ENCODE data around the gene IL22.

Gene IL22, protein sequence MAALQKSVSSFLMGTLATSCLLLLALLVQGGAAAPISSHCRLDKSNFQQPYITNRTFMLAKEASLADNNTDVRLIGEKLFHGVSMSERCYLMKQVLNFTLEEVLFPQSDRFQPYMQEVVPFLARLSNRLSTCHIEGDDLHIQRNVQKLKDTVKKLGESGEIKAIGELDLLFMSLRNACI

DNA sequence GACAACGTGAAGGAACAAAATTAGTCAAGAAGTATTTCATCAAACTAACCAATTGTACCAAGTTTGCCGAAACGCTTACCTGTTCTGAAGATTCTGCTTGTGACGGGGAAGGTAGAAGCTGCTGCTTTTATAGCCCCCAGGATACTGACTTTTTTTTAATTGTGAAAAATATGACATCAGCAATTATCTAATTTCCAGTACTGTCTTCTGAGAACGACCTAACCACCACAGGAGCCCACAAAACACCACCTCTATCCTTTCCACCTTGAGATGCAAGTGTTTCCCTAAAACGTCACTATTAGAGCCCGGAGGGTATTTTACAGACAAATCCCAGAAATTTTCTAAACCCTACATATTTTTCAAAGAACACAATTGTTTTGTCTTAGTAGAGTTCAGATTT, at the start of gene IL22:
IL22 (minus strand) TSS at position 101 of the 400 bp plus-strand sequence. CDS start 156 bp downstream, outside the sequence.
- no peak for DNase-seq (ENCODE audit: low spot score)

DNA sequence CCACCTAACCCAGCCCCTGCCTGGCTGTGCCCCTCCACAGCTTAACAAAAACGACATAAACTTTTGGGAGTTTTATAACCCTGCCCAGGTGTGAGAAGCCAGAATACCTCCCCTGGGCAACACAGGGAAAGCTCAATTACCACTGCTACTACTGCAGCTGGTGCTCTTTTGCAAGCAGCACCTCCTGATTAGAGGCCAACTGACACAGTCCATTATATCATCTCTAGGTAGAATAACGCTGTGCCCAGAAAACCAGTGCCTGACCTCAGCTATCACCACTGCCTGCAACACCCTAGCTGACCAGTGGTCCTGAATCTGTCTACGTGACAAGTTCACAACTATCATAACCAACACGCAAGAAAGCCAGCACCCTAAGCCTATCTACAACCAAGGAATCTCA, 44.5 kb upstream of the IL22 start:
- DNase-seq (ENCODE audit: low spot score), result no peak

DNA sequence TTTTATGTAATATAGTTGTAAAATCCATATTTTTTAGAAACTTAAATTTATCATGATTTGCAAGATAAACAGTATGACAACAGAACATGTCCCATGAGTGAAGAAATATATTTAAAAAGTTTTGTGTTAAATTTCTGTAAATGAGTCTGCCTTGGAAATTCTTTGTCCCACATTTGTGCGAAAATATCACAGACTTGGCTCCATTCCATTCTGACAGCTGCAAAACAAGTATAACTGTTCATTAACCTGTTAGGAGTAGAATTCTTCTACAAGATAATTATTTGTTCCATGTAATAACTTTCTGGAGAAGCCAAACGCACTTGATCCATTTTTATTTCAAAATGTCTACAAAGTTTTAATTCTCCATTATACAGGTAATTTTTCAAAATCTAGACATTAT, 40.8 kb upstream of the IL22 start:
- no peak for DNase-seq (ENCODE audit: low spot score)

DNA sequence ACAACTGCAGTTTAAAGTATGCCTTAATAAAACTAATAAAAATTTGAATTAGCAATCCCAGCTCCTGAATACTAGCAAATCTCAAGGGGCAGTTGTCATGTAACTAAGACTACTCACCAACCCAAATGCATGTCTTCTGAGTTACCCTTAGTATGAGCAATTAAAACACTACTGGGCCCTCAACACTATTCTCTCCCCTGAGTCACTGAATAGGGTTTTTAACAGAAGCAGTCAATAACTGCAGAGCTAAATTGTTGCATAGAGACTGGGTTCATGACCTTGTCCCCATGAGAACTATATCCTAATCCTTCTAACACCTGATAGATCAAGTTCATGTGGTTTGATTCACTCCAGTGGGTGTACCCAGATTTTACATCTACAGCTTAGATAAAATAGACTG, 39.9 kb upstream of the IL22 start:
- DNase-seq (ENCODE audit: low spot score), result no peak

DNA sequence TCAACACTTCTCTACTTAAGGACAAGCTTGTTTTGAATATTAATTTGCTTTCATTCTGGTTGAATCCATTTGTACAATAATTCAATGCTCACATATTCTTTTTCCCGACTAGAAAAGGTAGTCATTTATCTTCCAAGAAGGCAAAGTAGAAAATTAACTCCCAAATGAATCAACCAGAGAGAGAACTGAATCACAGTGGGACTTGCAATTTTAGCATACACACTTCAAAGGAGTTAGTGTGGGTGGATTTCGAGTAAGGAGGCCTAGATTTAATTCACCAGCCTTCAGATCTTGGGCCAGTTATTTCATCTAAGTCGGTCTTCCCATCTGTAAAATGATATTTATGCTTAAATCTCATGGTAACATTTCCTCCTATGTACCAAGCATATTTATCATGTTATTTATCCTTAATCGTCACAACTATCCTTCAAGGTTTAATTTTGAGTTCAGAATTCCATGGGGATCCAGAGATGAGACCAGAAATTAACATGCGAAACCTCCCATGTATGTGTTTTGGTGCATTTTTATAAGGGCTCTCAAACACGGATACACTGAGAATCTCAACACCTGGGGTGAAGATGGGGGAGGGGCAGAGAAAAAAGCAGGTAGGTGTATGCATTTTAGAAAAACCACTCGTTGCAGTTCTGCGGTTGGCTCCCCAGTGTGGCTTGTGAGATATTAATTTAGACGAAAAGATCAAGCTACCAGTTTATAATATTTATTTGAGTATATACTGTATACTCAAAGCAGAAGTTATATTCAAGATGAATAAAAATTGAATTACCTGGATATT, 38.9 kb upstream of the IL22 start:
- DNase-seq (ENCODE audit: low spot score), result no peak

DNA sequence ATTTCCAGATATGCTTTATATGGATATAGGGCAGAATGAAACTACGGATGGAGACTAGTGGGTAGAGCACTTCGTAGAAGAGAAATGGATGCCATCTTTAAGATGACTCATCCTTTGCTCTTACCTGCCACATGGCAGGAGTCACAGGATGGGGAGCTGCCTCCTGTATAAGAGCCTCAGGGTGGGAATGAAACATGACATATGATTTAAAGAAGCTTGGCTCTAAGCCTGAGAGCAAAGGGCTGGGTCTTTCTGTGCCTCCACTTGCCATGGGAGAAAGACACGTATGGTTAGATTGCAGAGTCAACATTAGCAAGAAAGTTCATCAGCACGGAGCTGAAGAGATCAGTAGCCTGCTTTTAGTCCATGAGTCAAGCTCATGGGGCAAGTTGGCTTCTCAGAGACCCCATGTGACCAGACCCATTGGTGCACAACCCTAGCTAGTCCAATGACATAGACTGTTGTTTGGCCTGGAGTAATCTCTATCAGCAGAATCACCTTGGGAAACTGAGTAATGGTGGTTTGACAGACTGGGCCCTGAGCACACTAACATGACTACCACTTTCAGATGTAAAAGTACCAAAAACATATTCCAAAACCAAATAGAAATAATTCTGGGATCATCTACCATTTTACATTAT, 38.1 kb upstream of the IL22 start:
- DNase-seq (ENCODE audit: low spot score), result no peak

DNA sequence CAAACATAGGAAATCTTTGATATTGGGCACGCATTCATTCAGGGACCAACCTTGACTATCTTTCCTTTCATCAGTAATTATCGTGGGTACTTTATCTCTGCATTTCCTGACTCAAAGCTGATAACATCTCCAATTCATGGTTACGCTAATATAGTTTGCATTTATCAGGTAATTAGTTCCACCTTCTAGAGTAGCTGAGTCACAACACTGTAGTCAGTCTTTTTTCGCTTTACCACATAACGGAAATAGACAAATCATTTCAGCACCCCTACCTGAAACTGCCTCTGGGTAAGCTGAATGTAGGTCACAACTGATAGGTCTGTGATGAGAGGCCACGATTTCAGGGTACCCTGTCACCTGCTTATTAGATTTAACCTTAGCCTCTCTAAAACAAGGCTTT, 36.7 kb upstream of the IL22 start:
- no peak for DNase-seq (ENCODE audit: low spot score)

DNA sequence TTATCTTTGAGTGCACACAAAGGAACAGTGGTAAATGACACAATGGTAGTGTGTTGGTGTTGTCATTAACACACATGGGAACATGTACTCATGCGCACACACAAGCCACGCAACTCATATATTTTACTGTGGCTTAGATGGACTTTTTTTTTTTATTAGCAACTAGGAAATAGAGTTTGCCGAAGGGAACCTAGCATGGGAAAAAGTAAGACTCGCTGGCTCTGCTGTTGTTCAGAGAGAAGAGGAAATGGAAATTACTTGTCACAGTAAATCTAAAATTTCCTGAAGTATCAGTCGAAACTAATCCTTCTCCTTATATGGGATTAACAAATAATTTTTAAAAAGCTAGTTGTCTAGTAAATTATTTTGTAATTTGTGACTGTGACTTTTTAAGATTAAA, 33.7 kb upstream of the IL22 start:
- no peak for DNase-seq (ENCODE audit: low spot score)

DNA sequence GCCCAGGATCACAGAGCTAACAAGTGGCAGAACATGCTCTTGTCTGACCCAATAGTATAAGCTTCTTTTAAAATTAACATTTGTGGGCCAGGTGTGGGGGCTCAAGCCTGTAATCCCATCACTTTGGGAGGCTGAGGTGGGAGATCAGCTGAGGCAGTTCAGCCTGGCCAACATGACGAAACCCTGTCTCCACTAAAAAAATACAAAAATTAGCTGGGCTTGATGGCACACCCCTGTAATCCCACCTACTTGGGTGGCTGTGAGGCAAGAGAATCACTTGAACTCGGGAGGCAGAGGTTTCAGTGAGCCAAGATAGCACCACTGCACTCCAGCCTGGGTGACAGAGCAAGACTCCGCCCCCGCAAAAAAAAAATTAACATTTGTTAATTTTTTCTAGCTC, 33.0 kb upstream of the IL22 start:
- no peak for DNase-seq (ENCODE audit: low spot score)

DNA sequence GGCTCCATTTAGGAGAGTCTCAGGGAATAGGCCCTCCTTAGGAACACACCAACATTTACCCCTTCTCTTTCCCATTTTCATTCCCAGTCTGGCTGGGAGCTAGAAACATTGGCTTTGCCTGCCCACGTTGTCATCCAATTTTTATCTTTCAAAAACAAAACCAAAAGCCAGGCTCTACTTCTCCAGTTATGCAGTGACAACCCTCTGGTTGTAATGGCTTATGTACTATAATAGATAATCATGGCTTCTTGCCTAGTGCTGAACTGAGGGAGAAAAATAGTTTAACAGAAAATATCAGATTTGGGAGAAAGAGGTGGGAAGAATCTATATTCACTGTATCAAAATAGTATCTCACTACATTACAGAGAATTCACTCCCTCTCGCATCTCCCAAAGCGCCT, 32.1 kb upstream of the IL22 start:
- no peak for DNase-seq (ENCODE audit: low spot score)

DNA sequence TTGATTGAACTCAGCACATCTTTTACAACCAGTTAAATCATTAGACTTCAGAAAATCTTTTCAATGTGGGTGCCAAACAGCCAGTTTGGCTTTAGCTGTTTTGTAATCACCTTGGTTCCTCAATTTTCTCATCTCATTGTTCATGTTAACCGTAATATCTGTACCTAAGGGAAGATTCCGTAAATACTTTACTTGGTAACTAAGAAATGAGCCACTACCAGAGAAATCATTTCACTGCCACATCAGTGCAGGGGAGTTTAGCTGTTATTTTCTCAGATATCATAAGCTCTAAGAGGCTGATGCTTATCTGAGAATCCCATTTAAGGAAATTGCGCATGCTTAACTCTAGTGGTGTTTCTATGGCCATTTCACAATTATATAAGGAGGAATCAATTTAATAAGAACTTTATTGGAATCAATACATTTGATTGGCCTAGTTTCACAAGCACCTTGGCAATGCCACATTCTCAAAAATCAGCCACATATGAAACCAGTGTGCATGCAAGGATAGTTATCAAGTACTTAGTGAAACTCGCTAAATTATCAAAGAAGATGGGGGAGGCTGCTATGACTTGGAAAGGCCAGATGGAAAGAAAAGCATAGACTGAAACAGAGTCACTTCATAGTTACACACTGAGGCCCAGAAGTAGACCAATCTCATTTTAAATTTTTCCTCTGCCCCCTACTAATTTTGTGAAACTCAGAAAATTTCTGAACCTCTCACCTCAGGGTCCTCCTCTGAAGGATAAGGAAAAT, 28.1 kb upstream of the IL22 start:
- no peak for DNase-seq (ENCODE audit: low spot score)

DNA sequence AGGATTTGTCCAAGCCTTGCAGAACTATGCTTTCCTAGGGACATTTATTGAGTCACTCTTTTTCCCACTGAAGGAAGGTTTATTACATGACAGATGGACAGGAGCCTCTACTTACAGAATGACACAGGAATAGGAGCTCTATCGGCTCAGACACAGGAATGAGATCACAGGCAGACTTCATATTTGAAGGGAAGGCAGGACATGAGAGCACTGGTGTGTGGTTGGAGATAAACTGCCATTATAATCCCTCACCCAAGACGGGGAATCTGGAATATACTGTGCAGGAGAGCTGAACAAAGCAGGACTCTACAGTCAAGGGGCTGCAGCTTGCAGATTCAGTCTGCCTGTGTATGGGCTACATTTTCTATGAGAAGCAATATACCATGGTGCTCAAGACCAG, 26.8 kb upstream of the IL22 start:
- DNase-seq (ENCODE audit: low spot score), result no peak

DNA sequence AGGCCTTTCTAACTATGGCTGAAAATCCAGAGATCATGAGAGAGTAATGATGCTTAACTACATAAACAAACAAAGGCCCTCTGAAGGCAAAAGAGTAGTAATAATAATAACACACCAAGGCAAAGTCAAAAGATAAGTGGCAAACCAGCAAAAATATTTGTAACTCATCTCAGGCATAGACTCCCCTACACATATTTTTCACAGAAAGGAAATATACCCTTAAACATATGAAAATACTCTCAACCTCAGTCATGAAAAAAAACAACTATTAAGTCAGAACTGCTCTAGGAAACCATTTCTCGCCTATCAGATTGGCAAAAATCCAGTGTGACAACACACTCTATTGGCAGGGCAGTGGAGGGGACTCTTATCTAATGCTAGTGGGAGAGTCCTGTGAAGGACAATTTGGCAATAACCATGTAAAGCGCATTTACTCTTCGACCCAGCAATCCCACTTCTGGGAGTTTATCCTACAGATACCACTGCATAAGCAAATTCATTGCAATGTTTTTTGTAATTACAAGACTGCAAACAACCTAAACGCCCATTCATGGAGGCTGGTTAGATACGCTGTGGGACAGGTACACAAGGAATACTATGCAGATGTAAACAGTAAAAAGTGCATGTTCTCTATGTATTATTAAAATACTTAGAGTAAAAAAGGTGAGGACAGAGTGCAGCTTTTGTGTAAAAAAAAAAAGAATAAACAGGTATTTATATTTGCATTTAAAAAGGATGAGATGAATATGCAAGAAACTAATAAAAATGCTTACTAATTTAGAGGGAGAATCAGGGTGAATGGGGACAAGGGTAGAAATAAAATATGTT, 26.0 kb upstream of the IL22 start:
- no peak for DNase-seq (ENCODE audit: low spot score)

DNA sequence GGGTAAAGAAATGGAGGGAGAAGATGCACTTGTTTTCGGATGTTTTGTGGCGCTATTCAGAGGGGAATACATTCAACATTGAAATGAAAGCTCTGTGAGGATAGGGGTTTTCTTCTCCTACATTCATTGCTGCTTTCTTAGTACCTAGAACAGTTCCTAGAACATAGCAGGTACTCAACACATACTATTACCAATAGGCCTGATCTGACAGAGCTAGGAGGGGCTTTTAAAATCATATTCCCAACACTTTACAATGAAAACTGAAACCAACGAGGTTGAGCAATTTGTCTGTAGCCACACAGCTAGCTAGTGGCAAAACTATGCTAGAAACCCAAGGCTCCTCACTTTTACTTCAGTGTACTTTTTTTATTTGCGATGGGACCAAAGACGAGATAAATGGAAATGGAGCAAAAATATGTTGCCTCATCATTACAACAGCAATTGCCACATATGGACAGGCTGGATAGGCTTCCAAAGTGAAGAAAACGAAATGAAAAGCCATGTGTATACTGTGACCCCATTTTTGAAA, 23.1 kb upstream of the IL22 start:
- no peak for DNase-seq (ENCODE audit: low spot score)

DNA sequence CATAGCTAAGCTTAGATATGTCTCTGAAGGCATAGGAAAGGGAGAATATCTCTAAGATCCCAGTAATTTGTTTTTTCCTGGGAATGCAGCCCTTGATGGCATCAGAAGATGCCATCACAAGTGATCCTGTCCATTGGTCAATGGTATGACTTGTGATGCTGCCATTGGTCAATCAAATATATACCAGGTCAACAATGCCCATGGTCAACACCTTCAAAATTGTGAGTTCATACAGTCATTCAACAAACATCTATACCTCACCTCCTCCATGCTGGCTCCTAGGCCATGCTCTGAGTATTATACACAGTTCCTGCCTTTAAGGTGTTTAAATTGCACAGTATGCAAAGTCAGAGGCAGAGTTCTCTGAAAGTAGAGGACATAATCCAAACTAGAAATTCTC, 19.3 kb upstream of the IL22 start:
- DNase-seq (ENCODE audit: low spot score), result no peak

DNA sequence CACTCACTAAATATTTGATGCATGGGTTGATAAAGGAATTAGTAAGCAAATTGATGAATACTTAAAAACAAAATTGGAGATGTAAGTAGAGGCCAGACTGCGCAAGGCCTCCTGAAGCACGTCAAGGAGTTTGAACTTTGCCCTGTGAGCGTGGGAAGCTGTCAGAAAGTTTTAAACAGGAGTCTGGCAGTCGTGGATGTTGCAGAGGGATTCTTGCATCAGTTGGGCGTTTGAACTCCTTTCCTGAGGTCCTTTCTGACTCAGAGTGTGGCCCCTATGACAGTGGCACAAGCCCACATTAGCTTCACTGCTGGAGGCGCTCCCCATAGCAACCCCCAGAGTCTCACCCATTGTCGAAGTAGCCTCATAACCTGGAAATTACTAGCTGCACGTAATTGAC, 17.9 kb upstream of the IL22 start:
- no peak for DNase-seq (ENCODE audit: low spot score)

DNA sequence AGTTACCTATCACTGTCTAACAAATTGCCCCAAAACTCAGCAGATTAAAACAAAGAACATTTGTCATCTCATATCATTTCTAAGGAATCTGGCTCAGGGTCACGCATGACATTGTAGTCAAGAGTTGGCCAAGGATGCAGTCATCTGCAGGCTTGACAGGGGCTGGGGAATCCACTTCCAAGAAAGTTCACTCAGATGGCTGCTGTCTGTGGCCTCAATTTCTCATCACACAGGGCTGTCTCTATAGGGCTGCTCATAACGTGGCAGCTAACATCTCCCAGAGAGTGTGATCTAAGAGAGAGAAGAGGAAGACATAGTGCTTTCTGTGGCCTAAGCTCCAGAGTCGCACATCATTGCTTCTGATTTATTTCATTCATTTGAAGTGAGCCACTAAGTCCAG, 17.0 kb upstream of the IL22 start:
- DNase-seq (ENCODE audit: low spot score), result no peak

DNA sequence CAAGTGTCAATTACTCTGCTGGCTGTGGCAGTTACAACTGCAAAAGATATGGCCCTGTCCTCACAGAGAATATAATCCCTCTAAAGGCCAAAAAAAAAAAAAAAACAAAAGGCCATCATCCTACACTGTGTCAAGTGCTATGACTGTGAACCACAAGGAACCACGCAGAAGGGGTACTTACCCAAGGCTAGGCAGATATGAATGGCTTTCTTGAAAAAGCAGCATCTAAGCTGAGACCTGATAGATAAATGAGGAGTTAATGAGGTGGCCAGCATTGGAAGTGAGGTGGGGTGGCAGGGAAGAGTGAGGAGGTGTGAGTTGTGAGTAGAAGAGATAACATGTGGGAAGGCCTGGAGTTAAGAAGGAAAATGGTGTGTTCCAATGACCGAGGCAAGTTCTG, 16.4 kb upstream of the IL22 start:
- no peak for DNase-seq (ENCODE audit: low spot score)

DNA sequence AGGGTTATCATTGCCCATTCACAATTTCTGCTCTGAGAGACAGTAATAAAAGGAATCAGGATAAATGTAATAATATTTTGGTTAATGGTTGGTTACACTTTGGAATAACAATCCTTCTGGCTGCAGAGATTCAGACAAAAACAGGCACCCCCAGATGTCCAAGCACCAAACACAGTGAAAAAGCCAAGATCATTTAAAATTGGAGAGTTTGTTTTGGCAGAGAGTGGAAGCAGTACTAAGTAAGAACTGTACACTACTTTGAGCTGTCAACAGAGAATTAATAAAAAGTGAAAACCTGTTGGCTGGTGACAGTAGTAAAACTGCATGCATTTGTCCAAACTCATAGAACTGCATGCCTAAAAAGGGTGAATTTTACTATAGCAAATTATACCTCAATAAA, 15.6 kb upstream of the IL22 start:
- no peak for DNase-seq (ENCODE audit: low spot score)

DNA sequence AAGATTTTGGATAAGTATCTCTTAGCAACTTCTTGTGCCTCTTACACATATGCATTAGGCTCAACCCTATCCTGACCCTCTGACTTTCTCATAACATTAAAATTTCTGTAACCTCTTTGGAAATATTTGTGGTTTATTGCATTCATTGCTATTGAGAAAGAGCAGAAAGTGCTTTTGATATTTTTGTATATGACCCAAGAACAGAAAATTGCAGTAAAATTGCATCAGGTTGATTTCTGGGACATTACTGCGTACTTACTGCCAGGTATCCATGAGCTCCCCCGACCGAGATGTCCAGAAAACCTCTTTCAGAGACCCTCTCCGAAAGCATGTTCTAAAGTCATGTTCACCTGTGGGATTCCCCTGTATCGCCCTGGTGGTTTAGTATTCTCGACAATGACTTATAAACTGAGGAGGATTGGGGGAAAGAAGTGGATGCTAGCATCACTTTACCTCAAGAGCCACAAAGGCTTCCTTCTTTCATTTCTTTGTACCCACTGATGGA, 14.5 kb upstream of the IL22 start:
- no peak for DNase-seq (ENCODE audit: low spot score)

DNA sequence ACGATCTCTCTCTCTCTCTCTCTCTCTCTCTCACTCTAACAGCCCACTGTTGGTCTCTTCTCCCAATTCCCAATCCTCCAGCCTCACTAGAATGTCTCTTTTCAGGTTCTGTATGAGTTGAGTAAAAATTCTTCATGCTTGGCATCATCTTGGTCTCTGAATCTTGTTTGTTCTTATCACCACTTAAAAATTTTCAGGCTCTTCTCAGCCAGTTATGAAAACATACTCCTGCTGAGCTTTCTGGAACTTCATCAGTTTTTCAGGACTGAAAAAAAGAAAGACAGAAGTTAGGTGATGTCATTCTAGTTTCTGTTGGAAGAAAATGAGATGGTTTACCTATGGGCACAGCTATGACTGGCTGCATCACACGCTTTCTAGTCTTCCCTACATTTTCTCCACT, 11.5 kb upstream of the IL22 start:
- DNase-seq (ENCODE audit: low spot score), result no peak

Measured in COLO829 (cell line).